ENCODE data around the gene AUTS2.
A peak's percentile ranks its signal among the peaks of the same experiment; 100 is the strongest.

The AUTS2 gene

GRCh38 chr7:69599286-69599954 lies 1.1 kb downstream of the AUTS2 start:
- Histone ChIP-seq H3K36me3 (ENCODE audit: control insufficient read depth, insufficient read depth, low read length) (no peaks in the 10 kb centered on the region), H3K4me1 (ENCODE audit: control insufficient read depth, insufficient read depth, low read length, poor library complexity, severe bottlenecking) (peaks cover 21% of the 10 kb centered on the region), H3K27me3 (replicated peaks; ENCODE audit: control insufficient read depth, insufficient read depth, low read length, poor library complexity, severe bottlenecking) (peaks cover 17% of the 10 kb centered on the region), H3K9me3 (ENCODE audit: control insufficient read depth, low read length) (no peaks in the 10 kb centered on the region), H3K27ac (ENCODE audit: insufficient read depth, low read length, poor library complexity, severe bottlenecking) (no peak overlapping the region), H3K4me3 (ENCODE audit: insufficient read depth, low read depth, low read length, poor library complexity, severe bottlenecking) (peak overlapping the region; percentile 56)
- DNase-seq: no peak

DNA sequence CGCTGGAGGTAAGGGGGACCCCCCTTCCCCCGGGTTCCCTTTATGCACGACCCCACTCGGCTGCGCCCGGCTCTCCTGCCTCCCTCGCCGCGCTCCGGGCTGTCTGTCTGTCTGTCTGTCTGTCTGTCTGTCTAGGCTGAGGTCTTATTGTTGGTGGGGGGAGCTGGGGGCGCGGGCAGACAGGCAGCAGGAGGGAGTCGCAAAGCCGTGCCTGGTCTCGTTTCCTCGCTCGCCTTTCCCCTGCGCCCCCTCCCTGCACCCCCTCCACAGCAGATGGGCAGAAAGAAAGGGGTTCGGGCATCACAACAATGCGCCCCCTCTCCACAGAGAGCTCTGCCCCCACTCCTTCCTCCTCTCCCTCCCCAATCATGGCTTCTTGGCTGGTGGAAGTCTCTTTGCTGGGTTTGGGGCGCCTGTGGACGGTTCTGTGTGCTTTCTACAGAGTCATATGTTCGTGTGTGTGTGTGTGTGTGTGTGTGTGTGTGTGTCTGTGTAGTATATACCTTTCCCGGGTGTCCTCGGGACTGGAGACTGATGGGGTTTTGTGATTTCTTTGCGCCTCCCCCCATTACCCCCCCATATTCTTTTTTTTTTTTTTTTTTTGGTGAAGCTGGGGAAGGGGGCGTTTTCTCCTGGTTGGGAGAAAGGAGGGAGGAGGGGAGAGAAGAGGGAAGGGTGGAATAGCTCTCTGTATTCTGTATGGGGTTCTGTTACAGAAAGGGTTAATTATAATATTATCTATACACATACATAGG lies 1.9 kb downstream of the AUTS2 start:
- no peak overlapping the region for H3K27ac ChIP-seq (ENCODE audit: insufficient read depth, low read length, poor library complexity, severe bottlenecking)
- H3K4me3 ChIP-seq (ENCODE audit: insufficient read depth, low read depth, low read length, poor library complexity, severe bottlenecking): no peak overlapping the region
- no peaks in the 10 kb centered on the region for H3K36me3 ChIP-seq (ENCODE audit: control insufficient read depth, insufficient read depth, low read length)
- H3K27me3 ChIP-seq (replicated peaks; ENCODE audit: control insufficient read depth, insufficient read depth, low read length, poor library complexity, severe bottlenecking): peaks cover 17% of the 10 kb centered on the region
- no peaks in the 10 kb centered on the region for H3K9me3 ChIP-seq (ENCODE audit: control insufficient read depth, low read length)
- DNase-seq: no peak
- peaks cover 21% of the 10 kb centered on the region for H3K4me1 ChIP-seq (ENCODE audit: control insufficient read depth, insufficient read depth, low read length, poor library complexity, severe bottlenecking)

DNA sequence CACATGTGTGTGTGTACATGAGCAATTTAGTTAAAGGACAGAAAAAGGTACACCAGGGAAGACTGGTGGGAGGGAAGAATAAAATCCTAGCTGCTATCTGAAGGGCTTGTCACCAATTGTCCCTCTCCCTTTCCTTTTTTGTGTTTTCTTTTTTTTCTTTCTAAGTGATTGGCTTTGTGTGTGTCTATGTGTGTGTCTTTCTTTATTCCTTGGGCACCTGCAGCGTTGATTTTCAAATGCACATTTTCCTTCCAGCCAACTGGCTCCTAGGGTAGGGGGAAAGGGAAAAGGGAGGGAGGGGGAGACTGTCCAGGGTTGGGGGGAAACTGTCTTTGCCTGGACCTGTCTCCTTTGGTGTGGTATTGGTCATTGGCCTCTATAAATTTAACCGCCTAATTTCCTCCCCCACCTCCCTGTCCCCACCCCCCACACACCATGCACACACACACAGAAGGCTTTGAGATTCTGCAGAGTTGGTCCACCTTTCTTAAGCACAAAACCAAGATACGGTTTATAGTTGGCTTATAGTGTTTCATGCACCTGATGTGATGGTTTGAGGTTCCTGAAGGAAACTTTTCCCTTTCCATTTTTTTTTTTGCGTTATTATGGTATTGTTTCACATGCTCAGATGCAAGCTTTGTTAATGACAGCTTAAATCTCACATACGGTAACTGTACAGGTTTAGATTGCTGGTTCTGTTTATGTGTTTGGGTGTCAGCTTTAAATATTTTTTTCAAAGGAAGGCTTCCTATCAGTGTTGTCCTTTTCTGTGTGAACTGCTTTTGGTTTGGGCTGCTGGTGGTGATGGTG lies 2.6 kb downstream of the AUTS2 start:
- H3K36me3 ChIP-seq (ENCODE audit: control insufficient read depth, insufficient read depth, low read length): no peaks in the 10 kb centered on the region
- peaks cover 21% of the 10 kb centered on the region for H3K4me1 ChIP-seq (ENCODE audit: control insufficient read depth, insufficient read depth, low read length, poor library complexity, severe bottlenecking)
- no peak for DNase-seq
- no peak overlapping the region for H3K4me3 ChIP-seq (ENCODE audit: insufficient read depth, low read depth, low read length, poor library complexity, severe bottlenecking)
- H3K9me3 ChIP-seq (ENCODE audit: control insufficient read depth, low read length): no peaks in the 10 kb centered on the region
- H3K27ac ChIP-seq (ENCODE audit: insufficient read depth, low read length, poor library complexity, severe bottlenecking): no peak overlapping the region
- peaks cover 17% of the 10 kb centered on the region for H3K27me3 ChIP-seq (replicated peaks; ENCODE audit: control insufficient read depth, insufficient read depth, low read length, poor library complexity, severe bottlenecking)

GRCh38 chr7:69602522-69602921 lies 4.2 kb downstream of the AUTS2 start:
- peaks cover 17% of the 10 kb centered on the region for H3K27me3 ChIP-seq (replicated peaks; ENCODE audit: control insufficient read depth, insufficient read depth, low read length, poor library complexity, severe bottlenecking)
- H3K4me1 ChIP-seq (ENCODE audit: control insufficient read depth, insufficient read depth, low read length, poor library complexity, severe bottlenecking): peaks cover 16% of the 10 kb centered on the region

DNA sequence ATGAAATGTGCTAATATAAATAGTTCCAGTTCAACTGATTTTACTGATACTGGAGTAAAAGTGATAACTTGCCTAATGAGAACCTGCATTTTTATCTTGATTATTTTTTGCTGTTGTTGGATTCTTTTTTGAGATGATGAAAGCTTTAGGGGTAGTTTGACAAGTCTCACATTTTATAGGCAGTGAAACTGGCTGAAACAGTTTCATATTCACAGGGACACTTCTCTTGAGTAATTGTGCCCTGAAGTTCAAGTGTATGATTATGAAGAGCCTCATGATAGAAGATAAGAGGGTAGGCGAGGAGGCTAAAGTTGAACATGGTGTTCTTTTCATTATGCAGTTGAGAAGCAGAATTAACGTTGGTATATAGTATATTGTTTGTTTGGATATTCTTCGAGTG lies 5.1 kb downstream of the AUTS2 start:
- peaks cover 17% of the 10 kb centered on the region for H3K27me3 ChIP-seq (replicated peaks; ENCODE audit: control insufficient read depth, insufficient read depth, low read length, poor library complexity, severe bottlenecking)
- no peak for DNase-seq

More at GRCh38 chr7:69602522-69602921, 4.2 kb downstream of the AUTS2 start:
- Histone ChIP-seq H3K4me3 (ENCODE audit: insufficient read depth, low read depth, low read length, poor library complexity, severe bottlenecking) (no peak overlapping the region), H3K9me3 (ENCODE audit: control insufficient read depth, low read length) (no peaks in the 10 kb centered on the region), H3K27ac (ENCODE audit: insufficient read depth, low read length, poor library complexity, severe bottlenecking) (no peak overlapping the region), H3K36me3 (ENCODE audit: control insufficient read depth, insufficient read depth, low read length) (no peaks in the 10 kb centered on the region)
- no peak for DNase-seq

GRCh38 chr7:69603937-69604494 lies 5.7 kb downstream of the AUTS2 start:
- Histone ChIP-seq H3K36me3 (ENCODE audit: control insufficient read depth, insufficient read depth, low read length) (no peaks in the 10 kb centered on the region), H3K4me1 (ENCODE audit: control insufficient read depth, insufficient read depth, low read length, poor library complexity, severe bottlenecking) (peaks cover 8% of the 10 kb centered on the region), H3K27me3 (replicated peaks; ENCODE audit: control insufficient read depth, insufficient read depth, low read length, poor library complexity, severe bottlenecking) (peaks cover 14% of the 10 kb centered on the region), H3K27ac (ENCODE audit: insufficient read depth, low read length, poor library complexity, severe bottlenecking) (no peak overlapping the region), H3K4me3 (ENCODE audit: insufficient read depth, low read depth, low read length, poor library complexity, severe bottlenecking) (no peak overlapping the region), H3K9me3 (ENCODE audit: control insufficient read depth, low read length) (no peaks in the 10 kb centered on the region)
- DNase-seq: no peak

More for the DNA sequence above, 5.1 kb downstream of the AUTS2 start:
- H3K27ac ChIP-seq (ENCODE audit: insufficient read depth, low read length, poor library complexity, severe bottlenecking): no peak overlapping the region
- no peaks in the 10 kb centered on the region for H3K36me3 ChIP-seq (ENCODE audit: control insufficient read depth, insufficient read depth, low read length)
- peaks cover 14% of the 10 kb centered on the region for H3K4me1 ChIP-seq (ENCODE audit: control insufficient read depth, insufficient read depth, low read length, poor library complexity, severe bottlenecking)
- no peak overlapping the region for H3K4me3 ChIP-seq (ENCODE audit: insufficient read depth, low read depth, low read length, poor library complexity, severe bottlenecking)
- no peaks in the 10 kb centered on the region for H3K9me3 ChIP-seq (ENCODE audit: control insufficient read depth, low read length)

DNA sequence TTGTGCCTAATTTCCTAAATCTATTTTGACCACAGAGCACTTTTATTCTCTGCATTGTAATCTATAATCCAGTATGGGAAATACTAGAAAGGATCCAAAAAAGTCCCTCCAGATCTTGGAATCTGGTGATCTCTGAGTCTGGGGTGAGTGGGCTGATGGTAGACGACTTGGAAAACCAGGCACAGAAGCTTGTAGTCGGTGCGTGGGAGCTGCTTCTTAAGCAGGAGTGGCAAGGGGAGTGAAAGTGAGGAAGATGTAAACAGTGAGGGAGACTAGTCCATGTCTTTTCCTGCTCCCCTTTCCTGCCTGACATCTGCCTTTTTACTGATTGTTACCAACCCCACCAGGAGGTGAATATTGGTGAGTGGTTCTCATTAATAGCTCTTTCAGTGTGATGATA lies 6.8 kb downstream of the AUTS2 start:
- H3K27me3 ChIP-seq (replicated peaks; ENCODE audit: control insufficient read depth, insufficient read depth, low read length, poor library complexity, severe bottlenecking): peaks cover 7% of the 10 kb centered on the region
- no peak overlapping the region for H3K4me3 ChIP-seq (ENCODE audit: insufficient read depth, low read depth, low read length, poor library complexity, severe bottlenecking)
- H3K27ac ChIP-seq (ENCODE audit: insufficient read depth, low read length, poor library complexity, severe bottlenecking): no peak overlapping the region
- H3K9me3 ChIP-seq (ENCODE audit: control insufficient read depth, low read length): no peaks in the 10 kb centered on the region
- no peaks in the 10 kb centered on the region for H3K36me3 ChIP-seq (ENCODE audit: control insufficient read depth, insufficient read depth, low read length)
- DNase-seq: no peak
- H3K4me1 ChIP-seq (ENCODE audit: control insufficient read depth, insufficient read depth, low read length, poor library complexity, severe bottlenecking): peaks cover 3% of the 10 kb centered on the region

GRCh38 chr7:69605546-69605945 lies 7.3 kb downstream of the AUTS2 start:
- H3K9me3 ChIP-seq (ENCODE audit: control insufficient read depth, low read length): no peaks in the 10 kb centered on the region
- no peaks in the 10 kb centered on the region for H3K4me1 ChIP-seq (ENCODE audit: control insufficient read depth, insufficient read depth, low read length, poor library complexity, severe bottlenecking)
- no peak overlapping the region for H3K4me3 ChIP-seq (ENCODE audit: insufficient read depth, low read depth, low read length, poor library complexity, severe bottlenecking)
- H3K27me3 ChIP-seq (replicated peaks; ENCODE audit: control insufficient read depth, insufficient read depth, low read length, poor library complexity, severe bottlenecking): peaks cover 4% of the 10 kb centered on the region
- H3K27ac ChIP-seq (ENCODE audit: insufficient read depth, low read length, poor library complexity, severe bottlenecking): no peak overlapping the region
- no peaks in the 10 kb centered on the region for H3K36me3 ChIP-seq (ENCODE audit: control insufficient read depth, insufficient read depth, low read length)
- DNase-seq: no peak

DNA sequence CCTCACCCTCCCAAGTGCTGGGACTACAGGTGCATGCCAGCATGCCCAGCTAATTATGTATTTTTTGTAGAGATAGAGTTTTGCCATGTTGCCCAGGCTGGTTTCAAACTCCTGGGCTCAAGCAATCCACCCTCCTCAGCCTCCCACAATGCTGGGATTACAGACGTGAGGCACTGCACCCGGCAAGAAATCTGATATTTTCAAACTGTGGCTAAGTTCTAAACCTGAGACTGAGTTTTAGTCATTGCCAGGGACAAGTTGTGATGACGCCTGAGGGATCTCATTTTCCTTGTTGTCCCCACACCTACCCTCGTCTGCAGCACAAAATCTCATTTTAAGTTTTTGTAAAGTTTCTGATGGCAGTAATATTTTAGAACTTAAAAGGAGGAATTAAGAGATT lies 9.8 kb downstream of the AUTS2 start:
- no peak overlapping the region for H3K4me3 ChIP-seq (ENCODE audit: insufficient read depth, low read depth, low read length, poor library complexity, severe bottlenecking)
- H3K4me1 ChIP-seq (ENCODE audit: control insufficient read depth, insufficient read depth, low read length, poor library complexity, severe bottlenecking): no peaks in the 10 kb centered on the region
- no peaks in the 10 kb centered on the region for H3K9me3 ChIP-seq (ENCODE audit: control insufficient read depth, low read length)
- H3K36me3 ChIP-seq (ENCODE audit: control insufficient read depth, insufficient read depth, low read length): no peaks in the 10 kb centered on the region
- no peak for DNase-seq
- no peaks in the 10 kb centered on the region for H3K27me3 ChIP-seq (replicated peaks; ENCODE audit: control insufficient read depth, insufficient read depth, low read length, poor library complexity, severe bottlenecking)
- no peak overlapping the region for H3K27ac ChIP-seq (ENCODE audit: insufficient read depth, low read length, poor library complexity, severe bottlenecking)
